ENCODE measurements around the gene MCFD2.
A peak's percentile ranks its signal among the peaks of the same experiment; 100 is the strongest.
"Not testable (repeated sequence)": the region's sequence is repeated elsewhere in the genome, so short reads cannot be mapped to it uniquely, and the experiment has no call there.

Gene MCFD2

DNA sequence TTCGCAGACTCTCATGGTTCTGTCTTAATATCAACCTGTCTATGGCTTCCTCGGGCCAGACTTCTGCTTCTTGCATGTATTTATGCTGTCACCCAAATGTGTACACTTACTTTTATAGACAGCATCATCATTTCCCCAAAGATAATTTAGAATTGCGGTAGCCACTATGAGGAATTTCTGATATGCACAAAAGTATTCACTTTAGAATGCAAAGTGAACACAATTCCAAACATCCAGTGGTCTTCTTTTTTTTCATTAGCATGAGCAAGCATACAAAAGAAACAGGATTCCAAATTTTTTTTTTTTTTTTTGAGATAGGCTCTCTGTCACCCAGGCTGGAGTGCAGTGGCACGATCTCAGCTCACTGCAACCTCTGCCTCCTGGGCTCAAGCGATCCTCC is 21.0 kb upstream of the MCFD2 start:
- DNase-seq = no peak

- no peak for DNase-seq
Observed at GRCh38 chr2:46935071-46935470, 19.5 kb upstream of the MCFD2 start.

DNA sequence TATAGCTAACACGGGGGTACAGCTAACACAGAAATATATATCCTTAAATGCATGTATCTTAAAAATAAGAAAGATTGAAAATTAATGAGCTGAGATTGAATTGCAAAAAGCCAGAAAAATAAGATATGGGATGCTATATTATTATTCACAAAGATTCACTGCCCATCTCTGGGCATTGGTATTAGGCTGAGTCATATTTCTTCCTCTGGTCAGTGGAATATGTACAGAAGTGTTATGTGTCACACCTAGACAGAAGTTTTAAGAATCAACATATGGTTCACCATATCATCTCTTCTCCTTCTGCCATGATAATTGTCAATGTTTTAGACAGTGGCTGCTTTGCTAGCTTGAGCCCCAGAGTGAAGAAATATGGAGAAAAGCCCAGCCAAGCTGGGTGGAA is 14.0 kb upstream of the MCFD2 start:
- DNase-seq = no peak

- DNase-seq = no peak
Observed at GRCh38 chr2:46926863-46927262, 11.3 kb upstream of the MCFD2 start.

DNA sequence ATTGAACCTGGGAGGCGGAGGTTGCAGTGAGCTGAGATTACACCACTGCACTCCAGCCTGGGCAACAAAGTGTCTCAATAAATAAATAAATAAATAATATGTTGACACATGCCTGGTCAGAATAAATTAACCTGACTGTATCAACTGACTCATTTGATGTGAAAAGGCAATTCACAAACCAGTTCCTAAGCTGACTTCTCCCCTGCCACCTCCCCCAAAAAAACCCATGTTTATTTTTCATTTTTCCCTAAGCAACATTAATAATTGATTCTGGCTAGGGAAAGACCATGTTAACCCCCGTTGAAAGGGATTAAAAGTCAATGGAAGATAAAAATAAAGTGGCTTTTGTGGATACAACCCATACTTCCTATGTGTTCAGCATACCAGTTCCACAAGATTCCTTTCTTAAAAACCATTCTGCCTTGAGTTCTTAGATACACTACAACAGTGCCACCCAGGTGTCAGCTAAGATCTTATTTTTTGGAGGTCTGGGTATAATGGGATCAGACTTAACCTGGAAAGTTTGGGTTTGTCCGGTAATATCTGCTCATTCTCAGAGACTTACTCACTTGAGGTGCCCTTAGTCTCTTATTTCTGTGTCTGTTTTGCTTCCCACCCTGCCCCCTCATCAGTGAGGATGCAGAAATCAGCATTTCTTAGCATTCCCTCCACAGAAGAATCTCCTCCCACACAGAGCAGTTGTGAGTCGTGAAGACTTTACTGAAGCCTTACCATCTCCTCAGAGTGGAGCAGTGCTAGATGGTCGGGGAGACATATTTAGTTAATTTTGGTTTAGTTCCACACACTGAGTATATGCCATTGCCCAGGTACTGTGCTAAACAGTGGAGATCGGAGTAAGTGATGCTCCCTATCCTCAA is 10.1 kb upstream of the MCFD2 start:
- DNase-seq = no peak

- no peak for DNase-seq
Observed at GRCh38 chr2:46924608-46925007, 9.0 kb upstream of the MCFD2 start.

DNA sequence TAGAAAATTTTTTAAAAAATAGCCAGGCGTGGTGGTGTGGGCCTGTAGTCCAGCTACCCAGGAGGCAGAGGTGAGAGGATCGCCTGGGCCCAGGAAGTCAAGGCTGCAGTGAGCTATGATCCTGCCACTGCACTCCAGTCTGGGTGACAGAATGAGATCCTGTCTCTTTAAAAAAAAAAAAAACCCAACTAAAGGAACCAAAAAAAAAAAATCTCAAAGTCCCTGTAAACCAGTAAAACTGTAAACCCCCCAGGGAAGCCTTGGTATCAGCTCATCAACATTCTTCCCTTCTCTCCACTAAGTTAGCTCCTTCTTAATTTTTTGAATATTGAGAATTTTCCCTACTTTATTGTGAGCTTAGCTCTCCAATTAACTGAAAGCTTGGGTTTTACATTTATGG is 8.4 kb upstream of the MCFD2 start:
- DNase-seq = no peak

GRCh38 chr2:46923041-46923528 is 7.5 kb upstream of the MCFD2 start:
- DNase-seq = no peak

DNA sequence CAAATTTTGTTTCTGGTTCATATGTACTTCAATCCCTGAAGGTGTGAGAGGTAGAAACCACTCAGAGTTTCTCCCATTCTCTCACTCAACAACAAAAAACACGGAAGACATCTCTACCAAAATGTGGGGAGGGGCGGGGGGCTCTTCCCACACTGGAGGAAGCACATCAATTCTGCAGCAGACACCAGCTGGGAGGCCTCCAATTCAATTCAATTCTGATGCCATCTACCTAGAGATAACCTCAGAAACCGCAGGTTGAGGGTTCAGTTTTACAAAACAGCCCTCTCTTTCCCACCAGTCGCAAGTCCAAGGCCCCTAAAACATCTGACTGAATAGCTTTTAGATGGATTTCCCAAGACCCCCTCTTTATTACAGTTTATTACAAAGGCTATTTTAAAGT is 7.0 kb upstream of the MCFD2 start:
- DNase-seq = no peak

DNA sequence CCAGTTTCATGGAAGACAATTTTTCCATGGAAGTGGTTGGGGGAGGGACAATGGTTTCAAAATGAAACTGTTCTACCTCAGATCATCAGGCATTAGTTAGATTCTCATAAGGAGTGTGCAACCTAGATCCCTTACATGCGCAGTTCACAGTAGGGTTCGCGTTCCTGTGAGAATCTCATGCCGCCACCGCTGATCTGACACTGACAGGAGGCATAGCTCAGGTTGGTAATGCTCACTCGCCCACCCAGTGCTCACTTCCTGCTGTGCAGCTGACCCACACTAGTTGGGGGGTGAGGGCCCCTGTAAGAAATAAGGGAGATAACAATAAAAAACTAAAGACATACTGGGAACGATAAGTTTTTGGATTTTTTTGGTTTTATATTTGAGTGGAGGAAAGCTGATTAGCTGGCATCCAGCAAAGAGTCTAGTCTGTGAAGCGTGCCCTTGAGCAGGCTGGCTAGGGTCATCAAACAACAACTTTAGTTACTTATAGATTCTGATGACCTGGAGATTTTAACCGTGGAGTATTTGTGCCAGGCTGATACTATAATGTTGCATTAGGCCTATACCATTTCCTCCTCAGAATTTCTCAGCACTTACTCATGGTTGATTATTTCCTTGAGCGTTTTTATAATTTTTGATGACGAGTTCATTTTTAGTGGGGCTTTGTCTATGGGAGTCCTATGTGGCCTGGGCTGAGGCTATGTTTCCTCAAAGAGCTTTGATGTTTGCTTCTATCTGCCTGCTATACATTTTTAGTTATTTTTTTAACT is 6.3 kb upstream of the MCFD2 start:
- DNase-seq = no peak

- DNase-seq = no peak
Observed at GRCh38 chr2:46917628-46918027, 2.0 kb upstream of the MCFD2 start.

DNA sequence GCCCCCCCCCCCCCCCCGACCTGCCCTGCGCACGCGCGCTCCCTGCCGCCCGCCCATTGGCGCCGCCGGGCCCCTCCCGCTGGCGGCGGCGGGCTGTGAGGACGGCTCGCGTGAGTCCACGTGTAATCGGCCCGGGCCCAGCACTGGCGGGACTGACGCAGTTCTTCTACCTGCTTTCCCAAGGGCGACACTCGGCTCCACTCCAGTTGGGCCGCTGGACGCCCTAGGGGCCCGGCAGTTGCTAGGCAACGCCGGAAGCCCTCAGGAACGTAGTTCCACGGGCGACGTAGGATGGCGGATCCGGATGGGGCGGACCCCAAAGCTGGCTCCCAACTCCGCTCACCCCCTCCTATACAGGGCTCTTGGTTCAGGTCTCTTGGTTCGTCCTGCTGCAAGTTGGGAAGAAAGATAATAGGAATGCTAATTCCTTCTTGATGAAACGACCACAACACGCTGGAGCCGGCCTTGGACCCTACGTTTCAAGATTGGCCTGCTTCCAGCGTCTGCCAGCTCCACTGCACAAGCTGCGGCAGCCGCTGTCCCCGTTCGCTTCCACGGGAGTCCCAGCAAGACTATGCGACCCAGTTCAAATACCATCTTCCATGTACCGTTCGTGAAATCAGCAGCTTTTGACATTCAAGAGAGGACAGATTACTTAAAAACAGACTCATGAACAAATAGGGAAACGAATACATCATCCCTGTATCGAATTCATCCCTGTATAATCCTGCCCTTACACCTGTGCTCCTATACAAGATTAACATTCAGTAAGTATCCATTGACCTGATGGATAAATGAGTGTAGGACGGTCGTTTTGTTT is 415 bp upstream of the MCFD2 start:
- DNase-seq = peak; percentile 83

DNA sequence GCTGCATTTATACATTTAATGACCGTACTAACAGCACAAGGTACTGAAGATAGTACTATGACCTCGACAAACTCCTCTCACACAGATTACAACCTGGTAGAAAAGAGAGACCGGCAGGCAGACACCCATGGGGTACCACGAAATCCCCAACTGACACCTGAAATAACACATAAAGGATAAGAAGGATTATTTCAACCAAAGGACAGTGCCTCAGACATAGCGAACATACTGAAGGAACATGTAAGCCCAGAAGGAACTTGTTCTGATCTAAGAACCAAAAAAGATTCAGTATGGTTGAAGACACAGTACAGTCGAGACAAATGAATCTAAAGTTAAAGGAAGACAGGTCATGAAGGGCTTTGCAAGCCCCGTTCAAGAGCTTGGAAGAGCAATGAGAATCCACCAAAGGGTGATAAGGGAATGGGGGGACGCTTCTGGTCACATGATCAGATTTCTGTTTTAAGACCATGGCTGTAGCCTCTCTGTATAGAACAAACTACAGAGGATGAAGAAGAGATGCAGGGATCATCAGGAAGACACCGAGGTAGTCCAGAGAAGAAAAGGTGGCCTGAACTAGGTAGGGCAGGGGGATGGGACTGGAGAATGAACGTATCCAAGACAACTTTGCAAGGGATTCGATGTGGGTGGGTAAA is 902 bp downstream of the MCFD2 start:
- no peak for DNase-seq

- no peak for DNase-seq
Observed at GRCh38 chr2:46913471-46914381, 1.9 kb downstream of the MCFD2 start.

- DNase-seq = no peak
Observed at GRCh38 chr2:46909771-46910419, 5.7 kb downstream of the MCFD2 start.

DNA sequence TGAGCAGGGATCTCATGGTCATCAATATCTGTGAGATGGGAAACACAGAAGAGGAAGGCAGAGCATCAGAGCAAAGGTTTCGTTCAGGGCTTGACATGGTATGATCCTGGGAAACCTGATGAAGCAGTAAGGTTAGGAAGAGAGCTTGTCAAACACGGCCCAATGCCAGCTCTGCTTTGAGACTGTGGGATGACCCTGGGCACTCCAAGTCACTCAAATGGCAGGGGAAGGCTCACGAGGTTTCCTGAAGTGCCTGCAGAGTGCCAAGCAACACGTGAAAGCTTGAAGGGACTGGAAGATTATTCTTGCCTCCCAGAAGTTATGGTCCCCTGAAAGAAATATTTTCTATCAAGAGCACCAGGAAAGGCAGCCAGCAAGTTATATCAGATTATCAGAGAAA is 6.5 kb downstream of the MCFD2 start:
- DNase-seq = no peak

GRCh38 chr2:46904908-46905678 is 10.5 kb downstream of the MCFD2 start:
- DNase-seq = not testable (repeated sequence)

- not testable (repeated sequence) for DNase-seq
Observed at GRCh38 chr2:46902980-46903379, 12.6 kb downstream of the MCFD2 start.

DNA sequence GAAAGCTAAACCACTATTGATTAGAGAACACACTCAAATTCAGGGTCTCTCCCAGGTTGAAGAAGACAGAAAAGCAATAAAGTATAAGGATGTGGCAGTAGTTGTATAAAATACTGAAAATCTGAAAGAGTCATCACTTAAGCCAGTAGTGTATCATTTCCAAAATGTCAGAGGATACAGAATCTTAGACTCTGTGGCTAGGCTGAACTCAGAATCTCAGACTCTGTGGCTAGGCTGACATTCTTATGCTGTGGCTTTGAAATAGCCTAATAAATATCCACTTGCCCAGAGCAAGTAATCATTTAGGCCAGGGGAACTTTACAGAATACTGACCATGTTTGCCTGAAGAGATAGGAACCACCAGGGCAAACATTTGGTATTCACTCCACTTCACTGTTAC is 13.1 kb downstream of the MCFD2 start:
- no peak for DNase-seq

- no peak for DNase-seq
Observed at GRCh38 chr2:46901611-46902010, 14.0 kb downstream of the MCFD2 start.

Data from NCI-H1436 (cell line).